Peyer's patch (tissue), 4 donors: Measurements from ENCODE around the gene PCBP3. TPM values are rescaled to one million over a fixed set of nuclear protein-coding genes. Genes with fewer than 3 reads are reported as not detected.

Experiments
- DNase-seq, 3 donors: peaks; one replicate each; pipeline ENCODE4 v3.0.0-alpha.2; 2017 to 2019
- H3K27ac ChIP-seq, 4 donors: fragments of 200-600 bp; sonication (generic); one replicate each; pipeline ENCODE4 v1.5.1; 2016 to 2019
- H3K27me3 ChIP-seq, 2 donors: fragments of 200-600 bp; sonication (generic); one replicate each; pipeline ENCODE4 v1.5.1; 2019
- H3K36me3 ChIP-seq, 3 donors: fragments of 200-600 bp; sonication (generic); one replicate each; pipeline ENCODE4 v1.5.1; 2016 to 2019
- H3K4me1 ChIP-seq, 4 donors: fragments of 200-600 bp; sonication (generic); one replicate each; pipeline ENCODE4 v1.5.1; 2016 to 2019
- H3K4me3 ChIP-seq, 4 donors: fragments of 200-600 bp; sonication (generic); 1 replicate in 3 of 4; 2 replicates in 1 of 4; pipeline ENCODE4 v1.5.1; 2016 to 2019; ENCODE audit warnings: mild to moderate bottlenecking in 1 of 4
- H3K9me3 ChIP-seq, 4 donors: fragments of 200-600 bp; sonication (generic); one replicate each; pipeline ENCODE4 v1.5.1; 2016 to 2019; ENCODE audit warnings: mild to moderate bottlenecking in 1 of 4
- POLR2A ChIP-seq, 2 donors: fragments of 450-650 bp; IDR thresholded peaks; one replicate each; pipeline ENCODE4 v1.5.1; 2017; ENCODE audit warnings: antibody characterized with exemption in 2 of 2, mild to moderate bottlenecking in 2 of 2, moderate library complexity in 2 of 2
- total RNA-seq, 4 donors: library from RNA; depleted of rRNA; stranded (reverse); fragments of >200 nt; gene quantifications; one replicate each; pipeline ENCODE4 v1.1.0, GENCODE V29; 2016
- TF ChIP-seq, protein P1 (sequence below), 6 experiments: fragments of 450-650 bp in 4 of 6; fragments of 200-600 bp in 2 of 6; sonication (generic) in 1 of 6; IDR thresholded peaks; one replicate each; pipeline ENCODE4 v1.5.1; 2017 to 2019; ENCODE audit warnings: antibody characterized with exemption in 6 of 6, mild to moderate bottlenecking in 3 of 6, moderate library complexity in 1 of 6

Gene PCBP3
- total RNA-seq, 4 donors from 2014 or later: 1.1 to 6.0 (median 4.4) TPM; not detected in 1

GRCh38 chr21:45747802-45748445, 104.4 kb downstream of the PCBP3 start:
- no peaks in the 10 kb centered on the region for H3K4me1 ChIP-seq
- no peaks in the 10 kb centered on the region for H3K9me3 ChIP-seq
- no peaks in the 10 kb centered on the region for H3K27me3 ChIP-seq
- H3K4me3 ChIP-seq: no peak overlapping the region
- no peak overlapping the region for H3K27ac ChIP-seq
- no peak for TF ChIP-seq POLR2A (IDR thresholded peaks at IDR 0.05)
- TF ChIP-seq, protein P1, sequence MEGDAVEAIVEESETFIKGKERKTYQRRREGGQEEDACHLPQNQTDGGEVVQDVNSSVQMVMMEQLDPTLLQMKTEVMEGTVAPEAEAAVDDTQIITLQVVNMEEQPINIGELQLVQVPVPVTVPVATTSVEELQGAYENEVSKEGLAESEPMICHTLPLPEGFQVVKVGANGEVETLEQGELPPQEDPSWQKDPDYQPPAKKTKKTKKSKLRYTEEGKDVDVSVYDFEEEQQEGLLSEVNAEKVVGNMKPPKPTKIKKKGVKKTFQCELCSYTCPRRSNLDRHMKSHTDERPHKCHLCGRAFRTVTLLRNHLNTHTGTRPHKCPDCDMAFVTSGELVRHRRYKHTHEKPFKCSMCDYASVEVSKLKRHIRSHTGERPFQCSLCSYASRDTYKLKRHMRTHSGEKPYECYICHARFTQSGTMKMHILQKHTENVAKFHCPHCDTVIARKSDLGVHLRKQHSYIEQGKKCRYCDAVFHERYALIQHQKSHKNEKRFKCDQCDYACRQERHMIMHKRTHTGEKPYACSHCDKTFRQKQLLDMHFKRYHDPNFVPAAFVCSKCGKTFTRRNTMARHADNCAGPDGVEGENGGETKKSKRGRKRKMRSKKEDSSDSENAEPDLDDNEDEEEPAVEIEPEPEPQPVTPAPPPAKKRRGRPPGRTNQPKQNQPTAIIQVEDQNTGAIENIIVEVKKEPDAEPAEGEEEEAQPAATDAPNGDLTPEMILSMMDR (IDR thresholded peaks at IDR 0.05): no peak
- no peaks in the 10 kb centered on the region for H3K36me3 ChIP-seq
- no peak for DNase-seq

- no peak overlapping the region for H3K27ac ChIP-seq
- no peaks in the 10 kb centered on the region for H3K36me3 ChIP-seq
- H3K27me3 ChIP-seq: no peaks in the 10 kb centered on the region
- no peaks in the 10 kb centered on the region for H3K4me1 ChIP-seq
- H3K9me3 ChIP-seq: no peaks in the 10 kb centered on the region
- DNase-seq: no peak
- no peak for TF ChIP-seq POLR2A (IDR thresholded peaks at IDR 0.05)
- TF ChIP-seq, protein P1 (IDR thresholded peaks at IDR 0.05): no peak
- H3K4me3 ChIP-seq: no peak overlapping the region
These were observed 105.1 kb downstream of the PCBP3 start for GRCh38 chr21:45748593-45748992.

GRCh38 chr21:45749974-45750373, 106.4 kb downstream of the PCBP3 start:
- Histone ChIP-seq H3K27ac (no peak overlapping the region), H3K4me1 (no peaks in the 10 kb centered on the region), H3K27me3 (no peaks in the 10 kb centered on the region), H3K36me3 (no peaks in the 10 kb centered on the region), H3K9me3 (no peaks in the 10 kb centered on the region), H3K4me3 (no peak overlapping the region)
- no peak for TF ChIP-seq POLR2A (IDR thresholded peaks at IDR 0.05)
- TF ChIP-seq, protein P1 (IDR thresholded peaks at IDR 0.05): no peak
- DNase-seq: no peak

DNA sequence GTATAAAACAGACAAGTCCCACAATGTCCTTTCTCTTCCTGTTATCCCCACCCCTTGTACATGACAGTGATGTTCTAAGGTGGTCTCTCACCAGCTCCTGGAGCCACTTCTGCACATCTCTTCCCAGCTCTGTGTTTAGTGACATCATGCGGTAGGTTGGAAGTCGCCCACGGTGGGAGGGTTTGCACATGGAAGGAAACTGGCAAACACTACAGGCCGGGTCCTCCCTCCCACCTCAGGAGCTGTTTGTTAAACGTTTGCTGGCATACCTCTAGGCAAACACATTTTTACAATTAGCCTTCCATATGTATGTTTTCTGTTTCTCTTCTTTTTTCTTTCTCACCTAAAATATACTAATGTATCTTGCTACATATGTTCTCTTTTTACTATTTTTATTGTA, 107.4 kb downstream of the PCBP3 start:
- Histone ChIP-seq H3K9me3 (no peaks in the 10 kb centered on the region), H3K36me3 (no peaks in the 10 kb centered on the region), H3K4me3 (no peak overlapping the region), H3K27me3 (no peaks in the 10 kb centered on the region), H3K27ac (no peak overlapping the region), H3K4me1 (no peaks in the 10 kb centered on the region)
- no peak for DNase-seq
- TF ChIP-seq POLR2A (IDR thresholded peaks at IDR 0.05): no peak
- TF ChIP-seq, protein P1 (IDR thresholded peaks at IDR 0.05): no peak

- Histone ChIP-seq H3K27ac (no peak overlapping the region), H3K27me3 (no peaks in the 10 kb centered on the region), H3K9me3 (no peaks in the 10 kb centered on the region), H3K36me3 (no peaks in the 10 kb centered on the region), H3K4me3 (no peak overlapping the region), H3K4me1 (no peaks in the 10 kb centered on the region)
- DNase-seq: no peak
- TF ChIP-seq, protein P1 (IDR thresholded peaks at IDR 0.05): no peak
- TF ChIP-seq POLR2A (IDR thresholded peaks at IDR 0.05): no peak
These were observed 109.9 kb downstream of the PCBP3 start for GRCh38 chr21:45753445-45753844.

DNA sequence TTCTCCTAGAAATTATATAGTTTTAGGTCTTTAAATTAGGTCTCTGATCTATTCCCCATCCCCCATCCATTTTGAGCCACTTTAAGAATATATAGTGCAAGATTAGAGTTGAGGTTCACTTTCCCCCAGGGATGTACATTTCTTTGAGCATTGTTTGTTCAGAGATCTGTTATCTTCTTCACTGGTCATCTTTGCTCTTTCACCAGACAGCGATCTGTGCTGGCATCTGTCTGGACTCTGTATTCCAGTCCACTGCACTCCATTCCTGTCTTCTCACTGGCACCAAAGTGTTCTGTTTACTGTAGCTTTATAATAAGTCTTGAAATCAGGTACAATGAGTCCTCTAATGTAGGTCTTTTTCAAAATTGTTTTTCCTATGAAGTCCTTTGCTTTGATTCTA, 112.5 kb downstream of the PCBP3 start:
- H3K4me1 ChIP-seq: no peaks in the 10 kb centered on the region

More for the DNA sequence above, 112.5 kb downstream of the PCBP3 start:
- Histone ChIP-seq H3K36me3 (no peaks in the 10 kb centered on the region), H3K27ac (no peak overlapping the region), H3K4me3 (no peak overlapping the region), H3K27me3 (no peaks in the 10 kb centered on the region), H3K9me3 (no peaks in the 10 kb centered on the region)
- no peak for DNase-seq
- TF ChIP-seq, protein P1 (IDR thresholded peaks at IDR 0.05): no peak
- TF ChIP-seq POLR2A (IDR thresholded peaks at IDR 0.05): no peak
